GM23338 (cell line): ENCODE results near the gene AFF3. TPM values are rescaled to one million over a fixed set of nuclear protein-coding genes. Genes with fewer than 3 reads are reported as not detected.

Experiments
- ATAC-seq: fragments of 200-7000 bp; cut with Tn5 transposase; 3 replicates; pipeline ENCODE4 v1.9.1; 2020
- DNase-seq: peaks from one replicate; pipeline ENCODE4 v3.0.0-alpha.2; 2015; ENCODE audit warnings: low spot score
- H2AFZ ChIP-seq: fragments of 200-600 bp; sonication (generic); 2 replicates; pipeline ENCODE4 v1.8.0; 2016; ENCODE audit warnings: antibody characterized with exemption, mild to moderate bottlenecking, moderate library complexity
- H3F3A ChIP-seq: fragments of 200-600 bp; sonication (generic); replicated peaks from 2 replicates; pipeline ENCODE4 v1.8.0; 2017; ENCODE audit warnings: antibody characterized with exemption, mixed run types, low read depth
- H3K27ac ChIP-seq: fragments of 200-600 bp; sonication (generic); 2 replicates; pipeline ENCODE4 v1.6.1; 2016; ENCODE audit warnings: low read depth
- H3K27me3 ChIP-seq: fragments of 200-600 bp; sonication (generic); 2 replicates; pipeline ENCODE4 v1.8.0; 2016; ENCODE audit warnings: mild to moderate bottlenecking, mixed run types, moderate library complexity; ENCODE audit not compliant: insufficient read depth
- H3K36me3 ChIP-seq: fragments of 200-600 bp; sonication (generic); 2 replicates; pipeline ENCODE4 v1.8.0; 2016; ENCODE audit warnings: mild to moderate bottlenecking; ENCODE audit not compliant: insufficient read depth
- H3K4me1 ChIP-seq: fragments of 200-600 bp; sonication (generic); 2 replicates; pipeline ENCODE4 v1.8.0; 2016; ENCODE audit warnings: mild to moderate bottlenecking, moderate library complexity; ENCODE audit not compliant: insufficient read depth
- H3K4me2 ChIP-seq: fragments of 200-600 bp; sonication (generic); 2 replicates; pipeline ENCODE4 v1.7.1; 2017; ENCODE audit warnings: mixed run types
- H3K4me3 ChIP-seq: fragments of 200-600 bp; sonication (generic); 2 replicates; pipeline ENCODE4 v1.6.1; 2016; ENCODE audit warnings: mixed run types
- H3K79me2 ChIP-seq: fragments of 200-600 bp; sonication (generic); replicated peaks from 2 replicates; pipeline ENCODE4 v1.8.0; 2017; ENCODE audit warnings: mild to moderate bottlenecking; ENCODE audit not compliant: insufficient read depth
- H3K9me2 ChIP-seq: fragments of 200-600 bp; sonication (generic); 2 replicates; pipeline ENCODE4 v1.8.0; 2017; ENCODE audit not compliant: insufficient read depth
- H4K20me1 ChIP-seq: fragments of 200-600 bp; sonication (generic); replicated peaks from 2 replicates; pipeline ENCODE4 v1.8.0; 2017; ENCODE audit warnings: mild to moderate bottlenecking; ENCODE audit not compliant: insufficient read depth
- H3K27ac Mint-ChIP-seq: 2 replicates; pipeline ENCODE4 v1.8.0; 2020; ENCODE audit warnings: inconsistent platforms, mild to moderate bottlenecking, moderate library complexity, mixed read lengths
- H3K27me3 Mint-ChIP-seq: 3 replicates; pipeline ENCODE4 v1.8.0; 2022; ENCODE audit warnings: low read depth, mild to moderate bottlenecking, moderate library complexity, mixed read lengths, inconsistent platforms; ENCODE audit not compliant: insufficient read depth, poor library complexity
- H3K36me3 Mint-ChIP-seq: 3 replicates; pipeline ENCODE4 v1.8.0; 2021; ENCODE audit warnings: low read depth, mild to moderate bottlenecking, inconsistent platforms, moderate library complexity, mixed read lengths
- H3K4me1 Mint-ChIP-seq: 3 replicates; pipeline ENCODE4 v1.8.0; 2020; ENCODE audit warnings: mild to moderate bottlenecking, inconsistent platforms, mixed read lengths
- H3K4me3 Mint-ChIP-seq: 3 replicates; pipeline ENCODE4 v1.8.0; 2021; ENCODE audit warnings: moderate library complexity, mild to moderate bottlenecking, inconsistent platforms, mixed read lengths
- H3K9me3 Mint-ChIP-seq: 3 replicates; pipeline ENCODE4 v1.8.0; 2020; ENCODE audit warnings: moderate library complexity, mild to moderate bottlenecking, inconsistent platforms, mixed read lengths
- CREB1 ChIP-seq: fragments of 250-450 bp; sonication (Bioruptor Pico); IDR thresholded peaks from 2 replicates; pipeline ENCODE4 v1.5.0; 2020; ENCODE audit warnings: low read depth, mild to moderate bottlenecking, moderate library complexity
- ETS1 ChIP-seq: IDR thresholded peaks from 2 replicates; pipeline ENCODE4 v1.6.1; 2016; ENCODE audit warnings: antibody characterized with exemption
- EZH2 ChIP-seq: fragments of 200-600 bp; sonication (generic); IDR thresholded peaks from one replicate; pipeline ENCODE4 v1.8.0; 2017; ENCODE audit warnings: antibody characterized with exemption, mild to moderate bottlenecking, low read depth; ENCODE audit not compliant: unreplicated experiment
- EZH2phosphoT487 ChIP-seq: fragments of 200-600 bp; sonication (generic); IDR thresholded peaks from one replicate; pipeline ENCODE4 v1.8.1; 2018; ENCODE audit warnings: antibody characterized with exemption; ENCODE audit not compliant: unreplicated experiment
- JUNB ChIP-seq: IDR thresholded peaks from one replicate; pipeline ENCODE4 v1.6.1; 2016; ENCODE audit warnings: antibody characterized with exemption; ENCODE audit not compliant: unreplicated experiment
- NANOG ChIP-seq: IDR thresholded peaks from 2 replicates; pipeline ENCODE4 v1.6.1; 2016; ENCODE audit warnings: antibody characterized with exemption, borderline replicate concordance
- POLR2AphosphoS5 ChIP-seq: IDR thresholded peaks from 2 replicates; pipeline ENCODE4 v1.6.1; 2016; ENCODE audit warnings: antibody characterized with exemption, low read depth
- REST ChIP-seq: IDR thresholded peaks from one replicate; pipeline ENCODE4 v1.6.1; 2018; ENCODE audit warnings: antibody characterized with exemption; ENCODE audit not compliant: unreplicated experiment
- STAT1 ChIP-seq: IDR thresholded peaks from one replicate; pipeline ENCODE4 v1.6.1; 2016; ENCODE audit warnings: antibody characterized with exemption; ENCODE audit not compliant: unreplicated experiment
- ZNF114 ChIP-seq: fragments of 250-450 bp; sonication (Bioruptor Pico); IDR thresholded peaks from 2 replicates; pipeline ENCODE4 v1.5.0; 2020; ENCODE audit warnings: mild to moderate bottlenecking, moderate library complexity
- ZNF331 ChIP-seq: fragments of 250-450 bp; sonication (Bioruptor Pico); IDR thresholded peaks from 2 replicates; pipeline ENCODE4 v1.5.0; 2020; ENCODE audit warnings: low read depth, mild to moderate bottlenecking, moderate library complexity
- ZNF462 ChIP-seq: fragments of 250-450 bp; sonication (Bioruptor Pico); IDR thresholded peaks from 2 replicates; pipeline ENCODE4 v1.5.0; 2020; ENCODE audit warnings: mild to moderate bottlenecking, moderate library complexity
- polyA plus RNA-seq: library from polyadenylated mRNA; unstranded; fragments of >200 nt; fragmentation: Nextera tagmentation; extraction: Ambion mirVana; gene quantifications from 2 replicates; pipeline ENCODE4 v1.2.1, GENCODE V29; 2016
- total RNA-seq: library from RNA; depleted of rRNA; stranded (reverse); fragments of >200 nt; shearing (Covaris generic); gene quantifications from 2 replicates; pipeline ENCODE4 v1.2.3, GENCODE V29; 2014
- TF ChIP-seq, protein P1 (sequence below), 2 experiments: fragments of 200-600 bp in 1 of 2; sonication (generic) in 1 of 2; conservative IDR thresholded peaks; 2 replicates each; pipeline versions ENCODE4 v1.5.1 to v1.6.1; 2016 to 2017; ENCODE audit warnings: antibody characterized with exemption in 2 of 2, low read depth in 2 of 2, mild to moderate bottlenecking in 2 of 2, moderate library complexity in 1 of 2

AFF3 gene
- total and polyA plus RNA-seq, 2 experiments from 2014 or later: 0.73 to 1.4 TPM

DNA sequence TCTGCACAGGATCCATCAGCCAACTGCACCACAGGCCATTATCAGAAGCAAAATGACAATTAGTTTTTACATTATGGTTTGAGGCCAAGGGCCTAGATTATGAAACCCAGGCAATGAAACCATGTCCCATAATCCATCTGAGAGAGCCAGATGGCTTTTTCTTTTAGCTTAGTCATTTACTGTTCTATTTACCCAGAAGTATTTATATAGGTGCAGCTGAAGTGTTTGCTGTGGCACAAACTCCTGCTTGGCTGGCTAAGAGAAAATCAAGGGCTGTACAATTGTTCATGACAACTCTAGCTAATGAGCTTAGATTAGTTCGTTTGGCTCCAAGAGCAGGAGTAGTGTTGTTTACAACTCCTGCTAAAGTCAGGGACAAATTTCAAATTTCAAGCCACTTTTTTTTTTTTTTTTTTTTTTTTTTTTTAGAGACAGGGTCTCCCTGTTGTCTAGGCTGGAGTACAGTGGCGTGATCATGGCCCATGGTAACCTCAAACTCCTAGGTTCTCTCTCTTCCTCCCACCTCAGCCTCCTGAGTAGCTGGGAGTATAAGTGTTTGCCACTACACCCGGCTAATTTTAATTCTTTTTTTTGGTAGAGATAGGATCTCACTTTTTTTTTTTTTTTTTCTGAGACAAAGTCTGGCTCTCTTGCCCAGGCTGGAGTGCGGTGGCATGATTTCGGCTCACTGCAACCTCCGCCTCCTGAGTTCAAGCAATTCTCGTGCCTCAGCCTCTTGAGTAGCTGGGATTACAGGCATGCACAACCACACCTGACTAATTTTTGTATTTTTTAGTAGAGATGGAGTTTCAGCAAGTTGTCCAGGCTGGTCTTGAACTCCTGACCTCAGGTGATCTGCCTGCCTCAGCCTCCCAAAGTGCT is 634.2 kb downstream of the AFF3 start:
- H3K4me3 ChIP-seq: no peak overlapping the region
- no peak overlapping the region for H3K4me3 Mint-ChIP-seq

More for the DNA sequence above, 634.2 kb downstream of the AFF3 start:
- H3K4me1 Mint-ChIP-seq: peaks cover 4% of the 10 kb centered on the region; the same call in 1 of the 3 replicates
- Histone ChIP-seq H3K9me2 (no peaks in the 10 kb centered on the region; the same call in 1 of the 2 replicates), H4K20me1 (no peaks in the 10 kb centered on the region), H2AFZ (no peak overlapping the region), H3F3A (no peaks in the 10 kb centered on the region), H3K79me2 (no peaks in the 10 kb centered on the region), H3K36me3 (no peaks in the 10 kb centered on the region), H3K4me1 (no peaks in the 10 kb centered on the region), H3K27ac (no peak overlapping the region), H3K27me3 (no peaks in the 10 kb centered on the region), H3K4me2 (no peak overlapping the region)
- no peak overlapping the region for H3K27ac Mint-ChIP-seq
- H3K36me3 Mint-ChIP-seq: no peaks in the 10 kb centered on the region
- ATAC-seq (no peak), DNase-seq (no peak)
- H3K27me3 Mint-ChIP-seq: no peaks in the 10 kb centered on the region
- H3K9me3 Mint-ChIP-seq: no peaks in the 10 kb centered on the region; the same call in 2 of the 3 replicates
- TF ChIP-seq ZNF114 (CRISPR knock-in tag) (no peak), JUNB (no peak), REST (no peak), EZH2phosphoT487 (no peak), ETS1 (no peak), ZNF462 (no peak), ZNF331 (CRISPR knock-in tag) (no peak), EZH2 (no peak), STAT1 (no peak), CREB1 (CRISPR knock-in tag) (no peak), POLR2AphosphoS5 (no peak), NANOG (no peak)
- TF ChIP-seq, protein P1, sequence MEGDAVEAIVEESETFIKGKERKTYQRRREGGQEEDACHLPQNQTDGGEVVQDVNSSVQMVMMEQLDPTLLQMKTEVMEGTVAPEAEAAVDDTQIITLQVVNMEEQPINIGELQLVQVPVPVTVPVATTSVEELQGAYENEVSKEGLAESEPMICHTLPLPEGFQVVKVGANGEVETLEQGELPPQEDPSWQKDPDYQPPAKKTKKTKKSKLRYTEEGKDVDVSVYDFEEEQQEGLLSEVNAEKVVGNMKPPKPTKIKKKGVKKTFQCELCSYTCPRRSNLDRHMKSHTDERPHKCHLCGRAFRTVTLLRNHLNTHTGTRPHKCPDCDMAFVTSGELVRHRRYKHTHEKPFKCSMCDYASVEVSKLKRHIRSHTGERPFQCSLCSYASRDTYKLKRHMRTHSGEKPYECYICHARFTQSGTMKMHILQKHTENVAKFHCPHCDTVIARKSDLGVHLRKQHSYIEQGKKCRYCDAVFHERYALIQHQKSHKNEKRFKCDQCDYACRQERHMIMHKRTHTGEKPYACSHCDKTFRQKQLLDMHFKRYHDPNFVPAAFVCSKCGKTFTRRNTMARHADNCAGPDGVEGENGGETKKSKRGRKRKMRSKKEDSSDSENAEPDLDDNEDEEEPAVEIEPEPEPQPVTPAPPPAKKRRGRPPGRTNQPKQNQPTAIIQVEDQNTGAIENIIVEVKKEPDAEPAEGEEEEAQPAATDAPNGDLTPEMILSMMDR (conservative IDR thresholded peaks at IDR 0.05; ENCODE audit: low read depth in 2 of 2): no peak
